ENCODE results near the gene KIF16B. TPM values are rescaled to one million over a fixed set of nuclear protein-coding genes. Genes with fewer than 3 reads are reported as not detected.

Gene KIF16B
- total and polyA plus RNA-seq, 4 donors = 5.1 to 19.7 (median 8.4) TPM

DNA sequence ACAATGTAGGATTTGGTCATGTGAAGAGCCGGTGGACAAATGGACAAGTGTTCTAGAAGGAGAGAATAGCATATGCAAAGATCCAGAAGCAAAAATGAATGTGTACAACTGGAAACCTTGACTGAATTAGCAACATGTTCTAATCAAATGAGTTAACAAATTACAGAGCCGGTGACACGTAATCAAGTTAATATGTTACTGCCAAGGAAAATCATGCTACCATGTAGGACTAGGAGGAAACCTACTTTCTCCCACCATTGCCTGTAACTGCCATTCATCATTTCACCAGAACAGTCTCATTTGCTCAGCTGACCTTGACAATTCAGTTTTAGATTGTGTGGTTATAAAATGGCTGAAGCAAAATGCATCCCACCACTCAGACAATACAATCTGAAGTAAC, 179.4 kb downstream of the KIF16B start:
- no peak for TF ChIP-seq RXRA (IDR thresholded peaks at IDR 0.05)
- TF ChIP-seq, protein P1, sequence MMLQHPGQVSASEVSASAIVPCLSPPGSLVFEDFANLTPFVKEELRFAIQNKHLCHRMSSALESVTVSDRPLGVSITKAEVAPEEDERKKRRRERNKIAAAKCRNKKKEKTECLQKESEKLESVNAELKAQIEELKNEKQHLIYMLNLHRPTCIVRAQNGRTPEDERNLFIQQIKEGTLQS (IDR thresholded peaks at IDR 0.05) = no peak
- no peak for TF ChIP-seq GABPA (IDR thresholded peaks at IDR 0.05 in 1 of 2, conservative IDR thresholded peaks at IDR 0.05 in 1 of 2)
- no peak for TF ChIP-seq HNF4G (IDR thresholded peaks at IDR 0.05)
- no peak for TF ChIP-seq YY1 (IDR thresholded peaks at IDR 0.05)
- TF ChIP-seq, protein P2, sequence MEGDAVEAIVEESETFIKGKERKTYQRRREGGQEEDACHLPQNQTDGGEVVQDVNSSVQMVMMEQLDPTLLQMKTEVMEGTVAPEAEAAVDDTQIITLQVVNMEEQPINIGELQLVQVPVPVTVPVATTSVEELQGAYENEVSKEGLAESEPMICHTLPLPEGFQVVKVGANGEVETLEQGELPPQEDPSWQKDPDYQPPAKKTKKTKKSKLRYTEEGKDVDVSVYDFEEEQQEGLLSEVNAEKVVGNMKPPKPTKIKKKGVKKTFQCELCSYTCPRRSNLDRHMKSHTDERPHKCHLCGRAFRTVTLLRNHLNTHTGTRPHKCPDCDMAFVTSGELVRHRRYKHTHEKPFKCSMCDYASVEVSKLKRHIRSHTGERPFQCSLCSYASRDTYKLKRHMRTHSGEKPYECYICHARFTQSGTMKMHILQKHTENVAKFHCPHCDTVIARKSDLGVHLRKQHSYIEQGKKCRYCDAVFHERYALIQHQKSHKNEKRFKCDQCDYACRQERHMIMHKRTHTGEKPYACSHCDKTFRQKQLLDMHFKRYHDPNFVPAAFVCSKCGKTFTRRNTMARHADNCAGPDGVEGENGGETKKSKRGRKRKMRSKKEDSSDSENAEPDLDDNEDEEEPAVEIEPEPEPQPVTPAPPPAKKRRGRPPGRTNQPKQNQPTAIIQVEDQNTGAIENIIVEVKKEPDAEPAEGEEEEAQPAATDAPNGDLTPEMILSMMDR (IDR thresholded peaks at IDR 0.05; ENCODE audit: low read depth, low read length, missing input control) = no peak
- TF ChIP-seq RAD21 (IDR thresholded peaks at IDR 0.05) = no peak
- no peak for TF ChIP-seq FOXA1 (IDR thresholded peaks at IDR 0.05)
- TF ChIP-seq FOXA2 (IDR thresholded peaks at IDR 0.05) = no peak
- TF ChIP-seq TAF1 (conservative IDR thresholded peaks at IDR 0.05) = no peak
- no peak for TF ChIP-seq EGR1 (IDR thresholded peaks at IDR 0.05; ENCODE audit: low read depth in 2 of 2)
- no peak for TF ChIP-seq MAX (IDR thresholded peaks at IDR 0.05)
- TF ChIP-seq HNF4A (conservative IDR thresholded peaks at IDR 0.05) = no peak
- no peak for TF ChIP-seq REST (IDR thresholded peaks at IDR 0.05)
- Histone ChIP-seq H3K27ac (ENCODE audit: low read depth in 1 of 2, low read length in 2 of 2) (no peak overlapping the region), H3K27me3 (ENCODE audit: control insufficient read depth in 4 of 4, insufficient read depth in 4 of 4, low read length in 3 of 4) (no peaks in the 10 kb centered on the region), H3K36me3 (ENCODE audit: control insufficient read depth in 4 of 4, insufficient read depth in 3 of 4, low read depth in 1 of 4, low read length in 3 of 4) (no peaks in the 10 kb centered on the region), H3K9ac (ENCODE audit: low read depth in 1 of 2, low read length in 2 of 2) (no peak overlapping the region), H3K4me1 (ENCODE audit: control insufficient read depth in 4 of 4, insufficient read depth in 4 of 4, low read length in 3 of 4) (no peaks in the 10 kb centered on the region), H3K9me3 (ENCODE audit: control insufficient read depth in 4 of 4, low read length in 3 of 4) (no peaks in the 10 kb centered on the region), H3K4me3 (ENCODE audit: low read depth in 1 of 3, low read length in 3 of 3) (no peak overlapping the region)
- DNase-seq (ENCODE audit: low spot score) = no peak
- WGBS = 96% methylated on average over 3 of the region's 3 CpGs

- no peaks in the 10 kb centered on the region for H3K4me1 ChIP-seq (ENCODE audit: control insufficient read depth in 4 of 4, insufficient read depth in 4 of 4, low read length in 3 of 4)
- no peak overlapping the region for H3K27ac ChIP-seq (ENCODE audit: low read depth in 1 of 2, low read length in 2 of 2)
- H3K4me3 ChIP-seq (ENCODE audit: low read depth in 1 of 3, low read length in 3 of 3) = no peak overlapping the region
- DNase-seq (ENCODE audit: low spot score) = no peak
- TF ChIP-seq GABPA (IDR thresholded peaks at IDR 0.05 in 1 of 2, conservative IDR thresholded peaks at IDR 0.05 in 1 of 2) = no peak
- no peaks in the 10 kb centered on the region for H3K27me3 ChIP-seq (ENCODE audit: control insufficient read depth in 4 of 4, insufficient read depth in 4 of 4, low read length in 3 of 4)
- no peaks in the 10 kb centered on the region for H3K36me3 ChIP-seq (ENCODE audit: control insufficient read depth in 4 of 4, insufficient read depth in 3 of 4, low read depth in 1 of 4, low read length in 3 of 4)
- WGBS = 59% methylated on average over 2 of the region's 2 CpGs
- no peaks in the 10 kb centered on the region for H3K9me3 ChIP-seq (ENCODE audit: control insufficient read depth in 4 of 4, low read length in 3 of 4)
- H3K9ac ChIP-seq (ENCODE audit: low read depth in 1 of 2, low read length in 2 of 2) = no peak overlapping the region
Measured at GRCh38 chr20:16393297-16393696, 180.0 kb downstream of the KIF16B start.

Measured in liver (tissue), 9 donors.